ENCODE data around the gene SLC35F3.

DNA sequence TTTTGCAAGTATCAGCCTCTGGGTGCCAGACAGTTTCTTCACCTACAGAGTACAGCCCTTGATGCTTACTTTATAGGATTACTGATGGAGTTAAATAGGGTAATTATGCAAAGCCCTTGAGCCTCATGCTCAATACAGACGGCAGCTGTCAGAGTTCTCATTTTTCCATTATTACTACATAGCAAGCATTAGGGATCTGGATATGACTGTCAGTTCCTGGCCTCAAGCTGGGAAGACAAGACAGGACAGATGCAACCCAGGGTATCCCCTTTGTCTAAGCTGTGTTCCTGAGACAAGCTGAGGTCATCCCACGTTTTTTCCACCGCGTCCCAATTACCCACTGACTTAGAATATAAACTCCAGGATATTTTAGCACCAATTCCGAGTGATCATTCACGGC, 94.4 kb downstream of the SLC35F3 start:
- TF ChIP-seq, protein P1, sequence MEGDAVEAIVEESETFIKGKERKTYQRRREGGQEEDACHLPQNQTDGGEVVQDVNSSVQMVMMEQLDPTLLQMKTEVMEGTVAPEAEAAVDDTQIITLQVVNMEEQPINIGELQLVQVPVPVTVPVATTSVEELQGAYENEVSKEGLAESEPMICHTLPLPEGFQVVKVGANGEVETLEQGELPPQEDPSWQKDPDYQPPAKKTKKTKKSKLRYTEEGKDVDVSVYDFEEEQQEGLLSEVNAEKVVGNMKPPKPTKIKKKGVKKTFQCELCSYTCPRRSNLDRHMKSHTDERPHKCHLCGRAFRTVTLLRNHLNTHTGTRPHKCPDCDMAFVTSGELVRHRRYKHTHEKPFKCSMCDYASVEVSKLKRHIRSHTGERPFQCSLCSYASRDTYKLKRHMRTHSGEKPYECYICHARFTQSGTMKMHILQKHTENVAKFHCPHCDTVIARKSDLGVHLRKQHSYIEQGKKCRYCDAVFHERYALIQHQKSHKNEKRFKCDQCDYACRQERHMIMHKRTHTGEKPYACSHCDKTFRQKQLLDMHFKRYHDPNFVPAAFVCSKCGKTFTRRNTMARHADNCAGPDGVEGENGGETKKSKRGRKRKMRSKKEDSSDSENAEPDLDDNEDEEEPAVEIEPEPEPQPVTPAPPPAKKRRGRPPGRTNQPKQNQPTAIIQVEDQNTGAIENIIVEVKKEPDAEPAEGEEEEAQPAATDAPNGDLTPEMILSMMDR (IDR thresholded peaks at IDR 0.05) = no peak
- TF ChIP-seq POLR2AphosphoS5 (IDR thresholded peaks at IDR 0.05) (no peak), POLR2A (IDR thresholded peaks at IDR 0.05) (no peak)

All from suprapubic skin (tissue), 4 donors.